Esophagus mucosa (tissue), 1 donor: Measurements from ENCODE around the gene MASP2. TPM values are rescaled to one million over a fixed set of nuclear protein-coding genes. Genes with fewer than 3 reads are reported as not detected.
"Not testable (repeated sequence)": the region's sequence is repeated elsewhere in the genome, so short reads cannot be mapped to it uniquely, and the experiment has no call there.

Source experiments
- ATAC-seq: fragments of 200-7000 bp; cut with Tn5 transposase; one replicate; pipeline ENCODE4 v1.9.1; 2020
- total RNA-seq: library from RNA; stranded (reverse); gene quantifications from one replicate; pipeline ENCODE4 v1.2.4, GENCODE V29; 2023
- donor health status: DM: yes; HTN: yes; CAD: no.

Gene MASP2
- total RNA-seq, 1 donor from 2014 or later = not detected

DNA sequence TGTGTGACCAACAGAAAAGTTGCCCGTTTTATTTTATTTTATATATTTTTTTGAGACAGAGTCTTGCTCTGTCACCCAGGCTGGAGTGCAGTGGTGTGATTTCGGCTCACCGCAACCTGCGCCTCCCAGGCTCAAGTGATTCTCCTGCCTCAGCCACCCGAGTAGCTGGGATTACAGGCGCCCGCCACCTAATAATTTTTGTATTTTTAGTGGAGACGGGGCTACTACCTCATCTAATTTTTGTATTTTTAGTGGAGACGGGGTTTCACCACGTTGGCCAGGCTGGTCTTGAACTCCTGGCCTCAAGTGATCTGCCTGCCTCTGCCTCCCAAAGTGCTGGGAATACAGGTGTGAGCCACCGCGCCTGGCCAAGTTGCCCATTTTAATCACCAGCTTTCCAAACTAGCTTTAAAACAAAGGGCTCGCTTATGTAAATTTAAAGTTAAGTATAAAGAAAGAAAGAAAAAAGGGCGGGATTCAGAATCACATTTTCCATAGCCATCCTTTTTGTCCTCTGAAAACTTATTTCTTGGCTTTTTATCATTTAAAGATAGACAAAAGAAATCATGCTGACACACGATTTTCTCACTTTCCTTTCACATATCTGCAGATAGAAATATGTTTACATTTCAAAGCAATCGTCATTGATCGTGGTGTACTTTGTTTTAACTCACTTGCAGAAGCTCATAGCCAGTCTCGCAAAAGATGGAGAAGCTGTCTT lies 9.9 kb downstream of the MASP2 start:
- ATAC-seq = not testable (repeated sequence)

DNA sequence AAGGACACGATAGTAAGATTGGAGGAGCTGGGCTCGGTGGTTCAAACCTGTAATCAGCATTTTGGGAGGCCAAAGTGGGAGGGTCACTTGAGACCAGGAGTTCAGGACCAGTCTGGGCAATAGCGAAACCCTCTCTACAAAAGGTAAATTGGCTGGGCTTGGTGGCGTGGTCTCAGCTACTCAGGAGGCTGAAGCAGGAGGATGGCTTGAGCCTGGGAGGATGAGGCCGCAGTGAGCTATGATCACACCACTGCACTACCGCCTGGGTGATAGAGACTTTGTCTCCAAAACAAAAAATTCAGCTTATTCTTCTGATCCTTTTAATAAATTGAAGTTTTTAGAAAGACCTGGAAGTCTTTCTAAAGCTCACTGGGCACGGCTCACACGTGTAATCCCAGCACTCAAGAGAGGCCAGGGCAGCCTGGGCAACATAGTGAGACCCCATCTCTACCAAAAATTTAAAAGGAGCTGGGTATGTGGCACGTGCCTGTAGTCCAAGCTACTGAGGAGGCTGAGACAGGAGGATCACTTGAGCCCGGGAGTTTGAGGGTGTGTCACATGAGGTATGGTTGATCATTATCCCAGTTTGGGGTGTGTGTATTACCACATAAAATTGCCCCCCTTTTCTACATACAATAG lies 15.3 kb downstream of the MASP2 start:
- peak; percentile 33 for ATAC-seq

GRCh38 chr1:11030865-11031264 lies 16.2 kb downstream of the MASP2 start:
- no peak for ATAC-seq

DNA sequence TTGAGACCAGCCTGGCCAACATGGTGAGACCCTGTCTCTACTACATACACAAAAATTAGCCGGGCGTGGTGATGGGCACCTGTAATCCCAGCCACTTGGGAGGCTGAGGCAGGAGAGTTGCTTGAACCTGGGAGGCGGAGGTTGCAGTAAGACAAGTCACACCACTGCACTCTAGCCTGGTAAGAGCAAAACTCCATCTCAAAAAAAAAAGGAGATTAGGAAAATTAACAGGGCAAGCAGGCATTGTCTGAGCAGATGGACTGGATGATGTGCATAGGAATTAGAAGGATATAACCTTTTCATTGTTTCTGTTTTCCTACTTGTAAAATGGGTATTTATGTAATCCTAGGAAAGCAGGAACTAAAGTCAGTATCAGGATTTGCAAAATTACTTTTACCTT lies 19.0 kb downstream of the MASP2 start:
- ATAC-seq = no peak

GRCh38 chr1:11027316-11027715 lies 19.7 kb downstream of the MASP2 start:
- ATAC-seq = no peak

DNA sequence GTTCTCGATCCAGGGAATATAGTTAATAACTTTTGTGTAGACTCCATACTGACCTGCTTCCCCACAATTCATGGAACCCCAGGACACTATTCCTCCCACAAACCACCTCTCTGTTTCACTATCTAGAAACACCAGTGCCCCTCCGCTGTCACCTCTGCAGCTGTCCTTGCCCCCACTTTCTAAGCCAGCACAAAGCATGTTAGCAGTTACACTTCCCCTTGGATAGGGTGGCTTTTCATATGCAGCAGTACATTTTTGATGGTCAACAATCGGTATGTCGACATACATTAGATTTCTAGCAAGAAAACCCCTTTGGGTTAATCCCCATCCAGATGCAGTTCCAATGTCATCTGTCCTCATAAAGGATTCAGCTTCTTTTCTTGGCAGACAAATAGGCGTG lies 20.1 kb downstream of the MASP2 start:
- ATAC-seq = no peak

GRCh38 chr1:11026052-11026451 lies 21.0 kb downstream of the MASP2 start:
- ATAC-seq = no peak

- no peak for ATAC-seq
Observed at GRCh38 chr1:11025618-11026017, 21.4 kb downstream of the MASP2 start.

DNA sequence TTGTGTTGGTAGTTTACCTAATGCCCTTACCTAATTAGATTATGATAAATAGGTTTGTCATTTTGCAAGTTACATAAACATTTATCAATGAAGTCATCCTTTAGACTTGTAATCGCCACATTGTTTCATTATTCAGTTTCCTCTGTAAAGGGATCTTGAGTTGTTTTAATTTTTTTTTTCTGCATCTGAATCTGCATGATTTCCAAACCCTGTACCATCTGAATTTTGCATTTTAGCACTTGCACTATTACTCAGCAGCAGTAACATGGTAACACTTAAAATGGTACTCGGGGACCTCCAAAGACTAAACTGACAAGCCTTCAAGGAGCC lies 22.2 kb downstream of the MASP2 start:
- ATAC-seq = no peak

DNA sequence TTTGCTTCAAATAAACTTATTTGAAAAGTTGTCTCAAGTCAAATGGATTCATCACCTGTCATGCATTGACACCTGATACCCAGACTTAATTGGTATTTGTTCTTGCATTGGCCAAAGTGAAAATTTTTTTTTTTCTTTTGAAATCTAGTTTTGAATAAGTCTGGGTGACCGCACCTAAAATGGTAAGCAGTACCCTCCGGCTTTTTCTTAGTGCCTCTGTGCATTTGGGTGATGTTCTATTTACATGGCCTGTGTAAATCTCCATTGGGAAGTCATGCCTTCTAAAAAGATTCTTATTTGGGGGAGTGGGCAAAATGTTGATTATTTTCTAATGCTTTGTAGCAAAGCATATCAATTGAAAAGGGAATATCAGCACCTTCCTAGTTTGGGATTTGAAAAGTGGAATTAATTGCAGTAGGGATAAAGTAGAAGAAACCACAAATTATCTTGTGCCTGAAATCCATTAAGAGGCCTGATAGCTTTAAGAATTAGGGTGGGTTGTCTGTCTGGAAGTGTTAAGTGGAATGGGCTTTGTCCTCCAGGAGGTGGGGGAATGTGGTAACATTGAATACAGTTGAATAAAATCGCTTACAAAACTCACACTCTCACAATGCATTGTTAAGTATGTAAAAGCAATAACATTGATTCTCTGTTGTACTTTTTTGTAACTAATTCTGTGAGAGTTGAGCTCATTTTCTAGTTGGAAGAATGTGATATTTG lies 22.7 kb downstream of the MASP2 start:
- no peak for ATAC-seq

- no peak for ATAC-seq
Observed at GRCh38 chr1:11023201-11023600, 23.8 kb downstream of the MASP2 start.

- no peak for ATAC-seq
Observed at GRCh38 chr1:11019971-11020370, 27.1 kb downstream of the MASP2 start.

DNA sequence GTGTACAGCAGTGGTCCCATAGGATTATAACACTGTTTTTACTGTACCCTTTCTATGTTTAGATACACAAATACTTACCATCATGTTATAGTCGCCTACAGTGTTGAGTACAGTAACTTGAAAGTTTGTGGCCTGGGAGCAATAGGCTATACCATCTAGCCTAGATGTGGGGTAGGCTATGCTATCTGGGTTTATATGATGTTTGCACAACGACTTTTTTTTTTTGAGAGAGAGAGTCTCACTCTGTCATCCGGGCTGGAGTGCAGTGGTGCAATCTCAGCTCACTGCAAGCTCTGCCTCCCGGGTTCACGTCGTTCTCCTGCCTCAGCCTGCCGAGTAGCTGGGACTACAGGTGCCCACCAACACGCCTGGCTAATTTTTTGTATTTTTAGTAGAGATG lies 27.7 kb downstream of the MASP2 start:
- ATAC-seq = not testable (repeated sequence)

DNA sequence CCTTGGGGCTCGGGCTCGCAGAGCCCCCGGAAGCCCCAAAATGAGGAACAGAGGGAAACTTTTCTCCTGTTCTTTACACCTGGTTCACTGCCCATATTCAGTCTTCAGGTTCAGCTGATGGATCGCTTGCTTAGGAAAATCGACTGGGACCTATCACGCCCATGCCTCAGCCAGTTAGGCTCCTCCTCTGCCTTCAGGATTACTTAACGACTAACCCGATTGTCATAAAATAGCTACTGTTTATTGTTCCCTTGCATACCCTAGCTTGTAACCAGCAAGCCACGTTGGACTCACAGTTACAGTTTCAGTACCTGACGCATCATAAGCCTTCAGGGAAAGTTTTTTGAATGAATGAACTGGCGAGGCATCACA lies 33.9 kb downstream of the MASP2 start:
- ATAC-seq = peak; percentile 28

GRCh38 chr1:11012260-11013159 lies 34.5 kb downstream of the MASP2 start, which contains the start of gene TARDBP:
TSS of gene TARDBP (plus strand) at chr1:11012654. CDS start at chr1:11013728, 1,074 bp downstream.
- peak; percentile 96 for ATAC-seq

- ATAC-seq = no peak
Observed at GRCh38 chr1:11000526-11000925, 46.5 kb downstream of the MASP2 start.

DNA sequence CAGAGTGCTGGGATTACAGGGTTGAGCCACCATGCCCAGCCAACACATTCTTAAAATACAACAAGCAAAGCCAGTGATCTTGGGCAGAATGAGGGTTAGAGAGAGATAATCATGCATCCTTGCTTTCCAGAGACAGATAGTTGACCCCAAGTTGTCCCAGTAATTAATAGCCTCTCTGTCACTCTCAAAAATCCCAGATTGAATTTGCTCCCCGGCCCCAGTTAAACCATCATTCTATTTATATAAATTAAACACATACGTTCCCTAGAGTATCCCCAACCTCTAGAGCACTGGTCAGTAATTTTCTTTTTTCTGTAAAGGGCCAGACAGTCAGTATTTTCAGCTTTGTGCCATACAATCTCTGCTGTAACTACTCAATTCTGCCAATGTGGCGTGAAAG lies 50.9 kb downstream of the MASP2 start:
- ATAC-seq = no peak

- no peak for ATAC-seq
Observed at GRCh38 chr1:10992864-10993263, 54.2 kb downstream of the MASP2 start.

- not testable (repeated sequence) for ATAC-seq
Observed at GRCh38 chr1:10992004-10992403, 55.0 kb downstream of the MASP2 start.

- no peak for ATAC-seq
Observed at GRCh38 chr1:10990828-10991227, 56.2 kb downstream of the MASP2 start.

DNA sequence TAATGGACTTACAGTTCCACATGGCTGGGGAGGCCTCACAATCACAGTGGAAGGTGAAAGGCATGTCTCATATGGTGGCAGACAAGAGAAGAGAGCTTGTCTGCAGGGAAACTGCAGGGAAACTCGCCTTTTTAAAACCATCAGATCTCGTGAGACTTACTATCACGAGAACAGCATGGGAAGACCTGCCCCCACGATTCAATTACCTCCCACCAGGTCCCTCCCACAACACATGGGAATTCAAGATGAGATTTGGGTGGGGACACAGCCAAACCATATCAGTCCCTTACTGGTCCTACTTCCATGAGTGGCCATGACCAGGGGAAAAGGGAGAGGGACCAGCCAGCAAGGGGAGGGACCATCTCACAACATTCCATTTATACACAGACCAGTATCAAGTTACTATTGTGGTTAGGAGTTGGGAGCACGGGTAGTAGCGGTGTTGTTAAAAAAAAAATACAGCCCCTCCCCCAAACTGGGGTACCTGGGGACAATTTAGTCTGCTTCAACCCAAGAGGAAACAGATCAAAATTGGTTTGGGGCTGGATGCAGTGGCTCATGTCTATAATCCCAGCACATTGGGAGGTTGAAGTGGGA lies 57.0 kb downstream of the MASP2 start:
- not testable (repeated sequence) for ATAC-seq

DNA sequence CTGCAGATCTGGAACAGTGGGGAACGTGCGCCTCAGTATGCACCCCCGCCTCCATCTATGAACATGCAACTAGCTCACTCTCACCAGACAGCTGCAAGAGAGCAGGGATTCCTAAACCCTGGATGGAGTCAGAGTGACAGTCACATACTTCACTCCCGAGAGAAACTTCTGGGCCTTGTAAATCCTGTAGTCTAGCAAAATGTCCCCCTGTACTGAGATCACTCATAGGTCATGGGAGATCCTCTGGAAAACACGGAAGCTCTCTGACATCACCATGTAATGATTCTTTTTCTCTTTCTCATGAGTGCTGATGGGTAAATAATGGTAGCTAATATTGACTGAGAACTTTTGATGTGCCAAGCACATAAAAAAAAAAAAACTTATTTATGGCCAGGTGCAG lies 57.9 kb downstream of the MASP2 start:
- no peak for ATAC-seq
